ENCODE results near the gene TRANK1.

The TRANK1 gene

DNA sequence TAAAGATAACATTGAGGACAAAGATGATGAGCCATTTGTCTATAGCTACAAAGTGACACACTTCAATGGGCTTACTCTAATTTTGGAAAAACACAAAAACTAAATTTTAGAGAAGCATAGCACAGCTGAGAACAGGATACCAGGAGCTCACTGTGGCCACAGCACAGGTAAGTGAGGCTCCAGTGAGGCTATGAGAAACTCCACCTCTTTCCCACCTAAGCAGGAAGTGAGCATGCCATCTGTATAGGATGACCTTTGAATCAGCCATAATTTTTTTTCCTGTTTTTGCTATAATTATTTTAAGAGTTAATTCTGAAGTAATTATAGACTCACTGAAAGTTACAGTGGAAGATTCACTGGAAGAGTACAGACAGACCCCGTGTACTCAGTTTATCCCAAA, 98.4 kb downstream of the TRANK1 start:
- DNase-seq (ENCODE audit: low read depth in 2 of 2): no peak

DNA sequence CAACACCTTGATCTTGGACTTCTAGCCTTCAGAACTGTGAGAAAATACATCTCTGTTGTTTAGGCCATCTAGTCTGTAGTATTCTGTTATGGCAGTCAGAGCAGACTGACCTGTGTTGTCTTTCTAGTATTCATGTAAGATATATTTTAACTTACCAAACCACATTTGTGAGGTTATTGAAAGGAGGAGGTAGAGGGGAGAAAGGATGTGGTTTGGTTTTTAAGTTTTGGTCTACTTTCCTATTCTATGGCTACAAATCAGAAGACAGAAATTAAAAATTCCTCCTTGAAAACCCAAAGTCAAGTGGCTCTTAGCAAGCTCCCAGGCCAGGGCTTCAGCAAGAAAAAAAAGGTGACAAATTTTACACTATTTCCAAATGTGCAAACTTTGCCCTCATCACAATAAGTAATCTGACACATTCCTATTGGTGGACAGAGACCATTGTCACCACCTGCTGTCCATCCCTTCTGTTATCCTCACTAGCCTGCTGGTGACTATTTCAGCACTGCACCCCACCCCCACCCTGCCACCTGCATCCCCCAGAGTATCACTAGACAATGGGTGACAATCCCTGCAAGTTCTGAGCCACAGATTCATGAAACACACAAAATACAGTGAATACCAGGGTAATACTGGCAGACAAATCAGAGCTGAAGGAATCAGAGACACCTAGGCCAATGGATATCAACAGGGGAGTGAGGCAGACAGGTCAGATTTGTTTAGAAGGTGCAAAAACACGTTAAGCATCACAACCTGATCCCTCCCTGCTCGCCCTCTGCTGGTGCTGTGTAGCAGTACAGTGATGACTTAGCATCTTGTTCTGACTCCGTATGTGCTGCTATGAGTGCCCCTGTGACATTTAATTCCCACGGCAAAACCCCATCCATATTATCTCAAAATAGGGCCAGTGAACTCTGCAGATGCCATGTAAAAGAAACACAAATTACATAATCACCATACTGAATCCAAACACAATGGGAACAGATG, 101.5 kb downstream of the TRANK1 start:
- DNase-seq (ENCODE audit: low read depth in 2 of 2): no peak

DNA sequence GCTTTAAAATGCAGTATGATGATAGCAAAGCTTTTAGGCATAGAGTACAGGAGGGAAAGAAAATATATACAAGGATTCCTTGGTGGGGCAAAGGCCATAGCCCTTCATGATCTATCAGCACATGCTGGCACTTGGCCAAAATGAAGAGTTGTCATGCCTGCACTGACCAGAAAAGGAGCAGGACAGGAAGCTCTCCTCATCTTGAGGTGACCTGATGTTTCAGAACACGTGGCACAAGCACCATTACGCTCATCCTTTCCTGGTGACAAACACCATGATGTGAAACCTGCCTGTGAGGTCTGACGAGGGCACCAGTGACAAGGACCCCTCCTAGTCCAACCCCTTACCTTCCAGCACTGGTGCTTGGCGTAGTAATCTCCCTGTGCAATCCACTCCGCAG, 102.6 kb downstream of the TRANK1 start:
- no peak for DNase-seq (ENCODE audit: low read depth in 2 of 2)

DNA sequence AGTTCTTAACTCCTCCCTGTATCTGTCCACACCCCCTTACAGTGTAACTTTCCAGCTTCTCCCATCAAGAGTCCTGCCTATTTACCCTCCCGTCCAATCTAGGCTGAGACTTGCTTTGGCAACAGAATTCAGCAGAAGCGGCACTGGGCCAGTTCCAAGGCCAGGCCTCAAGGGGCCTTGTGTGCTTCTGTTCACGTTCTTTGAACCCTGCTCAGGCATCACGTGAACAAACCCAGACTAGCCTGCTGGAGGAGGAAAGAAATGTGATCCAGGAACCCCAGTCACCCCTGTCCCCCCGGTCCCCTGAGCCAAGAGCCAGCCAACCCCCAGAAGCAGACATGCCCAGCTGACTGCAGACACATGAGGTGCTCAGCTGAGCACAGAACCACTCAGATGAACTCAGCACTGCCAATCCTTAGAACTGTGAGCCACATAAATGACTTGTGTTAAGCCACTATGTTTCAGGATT, 104.4 kb downstream of the TRANK1 start:
- DNase-seq (ENCODE audit: low read depth in 2 of 2): no peak

DNA sequence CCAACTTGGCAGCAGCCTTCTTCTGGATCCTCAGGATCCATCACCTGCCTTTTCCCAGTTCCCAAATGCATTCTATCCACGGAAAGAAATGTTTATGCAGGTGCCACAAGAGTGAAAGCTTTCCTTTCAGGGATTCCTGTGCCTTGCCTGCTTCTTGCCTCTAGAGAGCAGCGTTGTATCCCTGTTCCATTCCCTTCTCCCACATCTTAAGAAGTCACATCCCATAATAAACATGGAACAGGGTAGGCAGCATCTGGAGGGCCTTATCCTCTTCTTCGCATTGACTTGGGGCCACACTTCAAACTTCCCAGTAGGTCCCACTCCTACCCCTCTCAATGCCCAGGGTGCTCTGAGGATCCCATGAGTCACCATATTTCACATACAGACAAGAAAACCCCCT, 107.8 kb downstream of the TRANK1 start:
- no peak for DNase-seq (ENCODE audit: low read depth in 2 of 2)

DNA sequence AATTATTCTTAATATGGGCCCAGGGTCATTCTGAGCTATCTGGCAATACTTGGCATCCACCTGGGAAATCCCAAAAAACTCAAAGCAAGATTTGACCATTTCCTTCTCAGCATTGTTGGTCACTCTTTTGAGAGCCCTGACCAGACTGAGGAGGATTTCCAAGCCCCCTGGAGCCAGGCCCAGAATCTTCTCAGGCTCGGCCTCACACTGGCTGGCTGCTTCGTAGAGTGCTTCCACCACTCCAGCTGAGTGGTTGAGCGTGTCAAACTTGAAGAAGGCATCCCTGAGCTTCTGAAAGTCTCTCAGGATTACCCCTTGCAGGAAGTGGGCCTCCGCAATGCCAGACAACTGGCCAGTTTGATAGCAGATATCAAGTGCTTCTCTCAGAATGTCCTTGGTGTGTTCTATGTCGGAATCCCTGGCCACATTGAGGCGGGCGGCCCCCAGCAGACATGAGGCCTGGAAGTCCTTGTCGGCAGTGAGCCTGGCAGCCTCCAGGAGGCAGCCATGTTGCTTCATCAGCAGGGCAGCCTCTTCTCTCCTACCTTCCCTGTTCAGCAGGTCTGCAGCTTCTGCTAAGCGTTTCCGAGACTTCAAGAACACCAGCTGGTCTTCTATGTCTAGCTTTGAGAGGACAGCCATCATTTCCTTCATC, 111.6 kb downstream of the TRANK1 start:
- DNase-seq (ENCODE audit: low read depth in 2 of 2): no peak

DNA sequence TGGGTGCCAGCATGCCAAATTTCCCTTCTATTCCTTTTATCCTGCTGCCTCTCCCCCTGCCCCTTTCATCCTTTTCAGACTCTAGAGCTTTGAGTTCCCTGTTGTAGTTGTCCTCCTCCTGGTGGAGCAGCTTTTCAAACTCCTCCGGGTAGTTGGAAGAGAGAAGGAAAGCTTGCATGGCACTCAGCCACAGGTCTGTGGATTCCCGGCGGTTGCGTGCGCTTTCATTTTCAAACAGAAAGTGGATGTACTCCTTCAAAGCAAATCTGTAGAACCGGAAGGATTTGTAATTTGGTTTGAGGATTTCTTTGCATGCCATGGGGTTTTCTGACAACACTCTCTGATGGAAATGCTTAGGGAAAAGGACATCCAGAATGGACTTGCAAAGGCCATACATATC, 112.4 kb downstream of the TRANK1 start:
- no peak for DNase-seq (ENCODE audit: low read depth in 2 of 2)

DNA sequence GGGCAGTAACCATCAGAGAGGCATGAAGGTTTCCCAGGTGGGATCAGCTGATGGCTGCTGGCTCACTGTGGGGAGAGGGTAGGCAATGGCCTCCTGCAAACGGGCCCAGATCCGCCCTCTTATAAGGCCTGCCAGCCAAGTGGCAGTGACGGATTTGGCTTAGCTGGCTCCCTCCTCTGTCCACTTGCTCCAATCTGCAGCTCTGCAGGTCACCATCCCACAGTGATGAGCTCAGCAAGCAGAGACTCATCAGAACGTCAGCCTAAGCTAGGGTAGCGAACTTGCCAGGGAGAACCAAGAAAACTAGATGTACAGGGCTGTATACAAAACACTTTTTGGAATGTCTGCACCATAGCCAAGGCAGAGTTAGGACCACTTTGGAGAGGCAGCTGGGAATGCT, 117.7 kb downstream of the TRANK1 start:
- no peak for DNase-seq (ENCODE audit: low read depth in 2 of 2)

DNA sequence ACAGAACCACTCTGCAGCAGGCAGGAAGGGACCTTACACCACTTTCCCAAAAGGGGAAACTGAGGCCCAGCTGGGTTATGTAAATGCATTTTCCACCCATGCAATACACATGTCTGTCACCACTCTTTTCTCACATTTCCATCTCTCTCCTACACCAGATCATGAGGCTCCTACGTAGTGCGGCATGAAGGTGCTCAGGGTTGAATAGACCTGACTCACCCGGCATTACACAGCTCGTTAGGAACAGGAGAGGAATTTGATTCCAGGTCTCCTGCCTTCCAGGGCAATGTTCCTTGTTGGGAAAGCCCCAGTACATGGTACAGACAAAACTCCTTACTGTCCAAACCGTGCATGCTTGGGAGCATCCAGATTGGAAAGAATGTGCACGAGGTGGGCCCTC, 118.6 kb downstream of the TRANK1 start:
- no peak for DNase-seq (ENCODE audit: low read depth in 2 of 2)

DNA sequence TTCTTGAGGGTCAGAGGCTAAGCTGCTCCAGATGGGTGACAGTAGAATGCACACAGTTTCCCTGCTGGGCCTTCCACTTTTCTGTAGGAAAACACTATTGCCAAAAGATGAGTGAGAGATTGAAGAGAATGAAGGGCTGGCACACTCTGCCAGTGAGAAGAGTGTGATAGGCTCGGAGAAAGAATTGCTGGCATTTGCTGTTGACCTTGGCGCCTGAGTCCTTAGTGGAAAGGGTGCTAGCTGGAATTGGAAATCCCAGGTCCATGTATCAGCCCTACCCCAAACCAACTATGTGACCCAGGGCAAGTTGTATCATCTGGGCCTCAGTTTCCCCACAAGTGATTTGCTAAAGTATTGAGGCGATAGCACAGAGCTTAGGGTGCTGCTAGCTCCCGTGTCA, 120.4 kb downstream of the TRANK1 start:
- DNase-seq (ENCODE audit: low read depth in 2 of 2): no peak

DNA sequence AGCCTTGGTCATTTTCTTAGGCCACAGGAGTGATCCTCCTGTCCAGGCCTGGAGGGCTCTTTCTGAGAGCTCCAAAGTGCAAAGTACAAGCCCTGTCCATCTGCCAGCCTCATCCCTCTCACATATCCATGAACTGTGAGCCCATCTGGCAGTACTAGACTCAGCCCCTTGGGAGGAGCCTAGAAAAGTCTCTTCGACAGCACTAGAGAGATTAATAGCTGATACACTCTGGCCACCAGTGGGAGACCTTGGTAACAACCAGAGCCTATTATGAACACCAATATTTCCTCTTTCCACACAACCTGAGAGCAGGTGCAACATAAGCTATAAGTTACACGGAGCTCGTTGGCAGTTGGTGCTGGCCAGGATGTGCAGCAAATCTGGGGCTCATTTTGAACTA, 121.0 kb downstream of the TRANK1 start:
- no peak for DNase-seq (ENCODE audit: low read depth in 2 of 2)

DNA sequence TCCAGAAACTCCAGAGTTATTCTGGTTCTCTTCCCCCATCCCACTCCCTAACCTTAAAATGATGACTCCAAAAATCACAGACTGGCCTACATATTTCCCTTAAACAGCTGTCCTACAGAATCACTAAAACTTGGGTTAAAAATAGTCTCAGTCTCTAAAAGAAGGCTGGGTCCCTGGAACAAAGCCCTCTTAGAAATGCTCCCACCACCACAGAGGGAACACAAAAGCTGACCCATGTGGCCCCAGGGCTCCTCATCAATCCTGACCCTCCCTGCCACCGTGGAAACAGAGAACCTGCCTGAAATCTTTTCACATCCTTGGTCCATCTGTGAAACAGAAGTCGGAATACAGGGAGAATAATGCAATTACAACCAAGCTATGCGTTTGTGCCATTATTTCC, 124.8 kb downstream of the TRANK1 start:
- no peak for DNase-seq (ENCODE audit: low read depth in 2 of 2)

DNA sequence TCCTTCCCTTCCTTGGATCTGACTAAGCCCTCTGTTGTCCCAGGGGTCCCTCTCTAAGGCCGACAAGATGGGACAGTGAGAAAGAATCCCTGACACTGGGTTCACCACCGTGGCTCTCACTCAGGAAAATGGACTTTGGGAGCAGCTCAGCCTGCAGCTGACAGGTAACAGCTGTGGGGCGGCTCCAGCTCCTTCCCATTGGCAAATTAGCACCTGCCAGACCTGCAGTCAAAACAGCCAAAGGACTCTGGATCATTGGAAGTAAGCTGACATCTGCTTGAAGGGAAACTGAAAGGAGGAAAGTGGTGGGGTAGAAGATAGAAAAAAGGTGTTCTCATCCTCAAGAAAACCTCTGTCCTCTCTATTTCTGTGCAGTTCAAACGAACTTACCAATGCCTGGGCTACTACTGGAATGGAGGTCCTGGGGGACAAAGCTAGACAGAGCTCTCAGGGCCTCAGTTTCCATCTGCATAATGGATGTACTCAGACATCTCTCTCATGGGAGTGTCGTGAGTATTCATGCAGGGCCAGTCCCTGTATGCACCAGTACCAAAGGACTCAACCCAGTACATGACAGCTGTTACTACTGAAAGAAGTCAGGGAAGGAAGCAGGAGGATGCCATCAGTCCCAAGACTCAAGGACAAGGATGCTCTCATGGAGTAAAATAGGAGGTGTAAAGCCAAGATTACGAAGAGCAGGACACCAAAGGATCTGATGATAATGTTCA, 126.9 kb downstream of the TRANK1 start:
- no peak for DNase-seq (ENCODE audit: low read depth in 2 of 2)

DNA sequence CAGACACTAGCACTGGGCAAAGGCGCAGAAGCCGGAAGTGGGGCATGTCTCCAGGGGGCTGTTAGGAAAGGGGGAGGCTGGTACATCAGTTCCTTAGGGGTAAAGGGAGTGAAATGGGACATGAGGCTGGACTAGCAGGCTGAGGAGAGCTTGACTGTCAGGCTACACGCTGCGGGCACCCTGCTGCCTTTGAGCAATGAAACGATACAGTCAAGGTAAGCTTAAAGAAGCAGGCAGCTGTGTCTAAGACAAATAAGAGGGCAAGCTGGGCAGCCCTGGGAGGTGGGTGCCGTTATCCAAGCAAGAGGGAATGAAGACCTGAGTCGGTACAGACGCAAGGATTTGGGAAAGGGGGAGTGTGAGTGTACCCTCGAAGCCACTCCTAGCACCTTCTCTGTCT, 129.5 kb downstream of the TRANK1 start:
- no peak for DNase-seq (ENCODE audit: low read depth in 2 of 2)

DNA sequence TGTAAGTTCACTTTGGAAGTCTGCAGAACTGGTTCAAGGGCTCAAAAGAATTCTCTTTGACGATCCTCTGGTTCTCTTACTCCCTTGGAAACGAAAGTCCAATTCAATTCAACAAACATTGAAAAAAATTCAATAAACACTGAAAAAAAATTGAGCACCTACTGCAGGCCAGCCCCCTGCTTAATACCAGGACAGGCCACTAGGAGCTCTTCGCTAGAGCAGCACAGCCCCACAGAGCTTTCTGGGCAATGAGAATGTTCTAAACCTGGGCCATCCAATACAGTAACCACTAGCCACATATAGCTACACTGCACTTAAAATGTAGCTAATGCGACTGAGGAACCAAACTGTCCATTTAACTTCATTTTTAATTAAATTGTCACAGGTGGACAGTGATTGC, 130.1 kb downstream of the TRANK1 start:
- no peak for DNase-seq (ENCODE audit: low read depth in 2 of 2)

DNA sequence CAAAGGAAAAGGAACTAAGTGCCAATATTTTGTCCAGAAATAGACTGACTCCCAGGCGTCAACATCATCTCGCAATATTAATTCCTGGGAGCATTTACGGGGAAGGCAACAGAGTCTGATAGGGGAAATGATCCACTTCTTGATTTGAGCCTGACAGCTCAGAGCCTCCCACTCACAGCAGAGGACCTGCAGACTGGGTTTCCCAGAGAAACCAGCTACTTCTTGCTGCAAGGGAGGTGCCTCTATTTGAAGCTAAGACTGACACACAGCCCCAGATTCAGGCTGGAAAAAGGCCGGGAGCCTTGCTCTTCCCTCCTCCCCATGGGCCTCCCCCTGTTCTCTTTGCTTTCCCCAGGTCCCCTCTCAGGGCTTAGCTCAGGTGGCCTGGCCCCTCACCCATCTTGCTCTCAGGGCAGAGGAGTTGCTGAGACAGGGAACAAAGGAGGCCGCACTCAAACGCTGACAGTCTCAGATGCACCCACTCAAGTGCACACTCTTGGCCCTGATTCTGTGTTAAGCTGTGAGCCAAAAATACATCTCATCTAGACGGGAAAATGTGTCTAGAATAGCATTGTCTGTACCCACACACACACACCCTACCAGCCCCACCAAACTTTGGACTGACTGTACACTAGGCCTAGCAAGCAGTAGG, 130.7 kb downstream of the TRANK1 start:
- no peak for DNase-seq (ENCODE audit: low read depth in 2 of 2)

DNA sequence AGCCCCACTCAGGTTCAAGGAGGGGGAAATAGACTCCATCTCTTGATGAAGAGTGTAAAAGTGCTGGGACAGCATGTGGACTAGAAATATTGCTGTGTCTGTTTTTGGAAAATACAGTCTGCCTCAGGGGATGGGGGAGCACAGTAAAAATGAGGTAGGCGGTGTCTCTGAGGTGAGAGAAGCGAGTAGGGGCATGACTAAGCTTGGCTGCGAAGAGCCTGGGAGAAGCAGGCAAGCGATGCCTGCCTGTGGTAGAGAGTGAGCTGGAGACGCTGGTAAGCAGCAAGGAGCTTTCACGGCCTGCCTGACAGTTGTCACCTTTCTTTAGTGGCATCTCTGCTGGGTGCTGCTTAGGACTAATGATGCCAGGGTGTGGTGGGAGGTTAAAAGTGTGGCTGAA, 131.5 kb downstream of the TRANK1 start:
- no peak for DNase-seq (ENCODE audit: low read depth in 2 of 2)

DNA sequence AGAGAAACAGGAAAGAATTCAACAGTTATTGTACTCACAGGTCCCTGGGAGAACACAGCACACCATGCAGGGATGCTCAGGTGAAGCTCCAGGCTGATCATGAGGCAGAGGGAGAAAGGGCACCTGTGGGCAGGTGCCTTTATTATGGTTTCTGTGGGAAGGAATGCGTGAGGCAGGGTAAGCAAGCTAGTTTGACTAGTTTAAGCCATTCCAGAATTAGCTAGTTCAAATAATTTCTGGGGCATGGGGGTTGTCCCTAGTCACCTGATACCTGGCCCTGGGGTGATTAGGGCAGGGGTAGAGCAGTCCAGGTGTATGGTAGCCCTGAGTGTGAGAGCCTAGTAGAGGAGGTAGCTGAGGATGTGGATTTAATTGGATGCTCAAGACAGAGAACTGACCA, 132.6 kb downstream of the TRANK1 start:
- no peak for DNase-seq (ENCODE audit: low read depth in 2 of 2)

DNA sequence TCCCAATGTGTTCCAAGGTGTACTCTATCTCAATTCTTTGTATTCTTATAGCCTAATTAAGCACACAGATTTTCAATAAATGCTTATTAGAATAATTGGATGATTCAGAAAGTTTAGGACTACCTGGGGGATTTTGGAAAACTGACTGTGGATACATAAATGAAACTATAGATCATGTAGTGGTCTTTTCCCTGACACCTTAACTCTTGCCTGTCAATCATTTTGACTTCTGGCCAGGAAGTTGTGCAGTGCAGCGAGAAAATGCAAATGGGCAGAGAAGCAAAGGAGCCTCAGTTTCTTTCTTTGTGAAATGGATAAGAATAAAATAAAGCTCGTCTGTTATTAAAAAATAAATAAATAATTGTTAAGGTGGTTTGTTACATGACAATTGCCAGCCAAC, 133.1 kb downstream of the TRANK1 start:
- DNase-seq (ENCODE audit: low read depth in 2 of 2): no peak

DNA sequence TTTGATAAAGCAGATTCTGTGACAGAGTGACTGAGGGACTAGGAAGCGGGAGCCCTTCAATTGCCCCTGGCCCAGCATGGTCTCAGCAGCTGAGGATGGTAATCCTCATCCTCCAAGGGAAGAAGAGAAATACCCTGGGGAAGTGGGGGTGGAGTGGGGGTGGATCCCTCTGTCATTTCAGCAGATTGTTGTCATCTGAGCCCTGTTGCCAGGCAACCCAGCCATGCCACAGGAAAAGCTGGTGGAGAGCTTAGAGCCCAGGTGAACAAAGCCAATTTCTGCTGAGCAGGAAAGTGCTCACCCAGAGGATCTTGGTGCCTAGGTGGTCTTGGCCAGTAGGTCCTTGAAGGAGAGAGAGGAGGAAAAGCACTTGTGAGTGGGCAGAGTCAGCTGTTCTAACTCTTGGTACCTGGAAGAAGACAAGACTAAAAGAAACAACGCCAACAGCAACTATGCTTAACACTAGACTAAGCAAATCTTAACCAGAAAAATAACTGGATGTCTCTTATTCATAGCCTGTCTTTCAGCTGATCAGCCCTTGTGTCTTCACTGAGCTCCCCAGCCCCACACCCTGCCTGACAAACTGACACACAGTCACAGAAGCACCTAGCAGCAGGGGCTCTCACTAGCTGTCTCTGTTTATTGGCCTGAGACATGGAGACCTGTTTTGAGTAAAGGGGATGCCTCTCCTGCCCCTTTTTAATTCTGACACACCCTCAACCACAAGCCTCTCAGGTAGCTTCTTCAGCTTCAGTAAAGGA, 140.4 kb downstream of the TRANK1 start:
- DNase-seq (ENCODE audit: low read depth in 2 of 2): no peak

DNA sequence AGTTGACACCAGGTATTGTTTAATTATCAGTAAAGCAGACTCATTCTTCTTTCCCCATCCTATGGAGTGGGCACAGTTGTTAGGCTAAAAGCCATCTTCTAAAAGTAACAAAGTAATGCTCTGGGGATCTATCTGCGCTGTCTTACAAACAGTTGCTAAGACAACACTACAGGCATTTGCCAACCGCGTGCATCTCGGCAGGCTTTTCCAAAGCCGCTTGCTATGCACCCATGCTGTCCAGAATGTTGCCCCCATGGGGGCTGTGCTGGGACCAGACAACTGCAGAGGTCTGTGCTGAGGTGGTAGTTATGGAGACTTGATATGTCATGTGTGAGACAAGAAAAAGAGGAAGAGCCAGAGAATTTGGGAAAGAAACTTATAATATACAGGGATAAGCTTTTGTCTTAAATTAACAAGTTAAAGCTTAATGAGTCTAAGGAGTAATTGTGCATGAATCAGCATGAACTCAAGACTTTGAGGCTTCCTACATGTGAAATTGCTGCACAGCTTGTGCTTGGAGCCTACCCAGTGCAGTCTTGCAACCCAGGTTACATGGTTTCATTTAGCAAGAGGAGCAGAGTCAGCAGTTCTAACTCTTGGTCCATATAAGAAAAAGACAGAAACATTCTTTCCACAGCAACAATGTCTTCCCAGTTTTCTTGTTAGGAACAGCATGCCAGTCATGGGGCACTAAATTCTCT, 141.6 kb downstream of the TRANK1 start:
- DNase-seq (ENCODE audit: low read depth in 2 of 2): no peak
